GM19455 (cell line): ENCODE measurements around the gene COL9A3.

Experiments
- ATAC-seq: cut with Tn5 transposase; IDR thresholded peaks from one replicate; pipeline ENCODE4 v1.9.1; 2021; ENCODE audit not compliant: unreplicated experiment

Gene COL9A3

DNA sequence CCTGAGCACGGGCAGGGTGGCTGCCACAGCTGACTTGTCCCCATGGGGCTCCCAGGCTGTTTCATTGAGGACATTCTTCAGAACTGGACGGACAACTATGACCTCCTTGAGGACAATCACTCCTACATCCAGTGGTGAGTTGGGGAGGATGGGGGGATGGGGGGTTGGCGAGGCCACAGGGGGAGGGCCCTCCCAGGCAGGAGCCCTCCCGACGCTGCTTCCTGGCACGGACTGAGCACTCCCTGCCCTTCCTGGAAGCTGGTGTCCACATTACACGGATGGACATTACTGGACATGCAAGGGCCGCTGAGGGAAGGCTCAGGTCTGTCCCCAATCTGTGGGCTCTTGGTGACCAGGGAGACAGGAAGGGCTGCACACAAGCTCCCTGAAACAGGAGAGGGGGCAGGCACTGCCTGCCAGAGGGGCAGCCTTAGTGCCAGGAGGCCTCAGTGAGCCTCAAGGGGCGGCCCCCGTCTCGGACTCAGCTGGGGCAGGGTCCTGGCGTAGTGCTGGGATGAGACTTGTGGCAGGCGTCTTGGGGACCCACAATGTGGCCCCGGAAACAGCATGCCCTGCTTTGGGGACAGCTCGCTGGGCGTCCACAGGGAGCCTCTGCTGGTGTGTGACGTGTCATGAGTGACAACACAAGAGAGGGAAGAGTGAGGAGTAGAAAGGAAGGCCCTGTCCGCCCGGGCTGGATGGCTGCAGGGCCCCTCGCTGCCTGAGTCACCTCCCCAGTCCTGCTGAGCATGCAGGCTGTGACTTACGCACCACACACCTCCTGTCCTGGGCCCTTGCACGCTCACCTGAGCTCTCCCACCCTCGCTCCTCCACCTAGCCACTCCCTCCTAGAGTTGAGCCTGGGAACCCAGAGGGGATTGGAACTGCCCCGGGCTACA lies 7.1 kb upstream of the COL9A3 start:
- no peak for ATAC-seq

DNA sequence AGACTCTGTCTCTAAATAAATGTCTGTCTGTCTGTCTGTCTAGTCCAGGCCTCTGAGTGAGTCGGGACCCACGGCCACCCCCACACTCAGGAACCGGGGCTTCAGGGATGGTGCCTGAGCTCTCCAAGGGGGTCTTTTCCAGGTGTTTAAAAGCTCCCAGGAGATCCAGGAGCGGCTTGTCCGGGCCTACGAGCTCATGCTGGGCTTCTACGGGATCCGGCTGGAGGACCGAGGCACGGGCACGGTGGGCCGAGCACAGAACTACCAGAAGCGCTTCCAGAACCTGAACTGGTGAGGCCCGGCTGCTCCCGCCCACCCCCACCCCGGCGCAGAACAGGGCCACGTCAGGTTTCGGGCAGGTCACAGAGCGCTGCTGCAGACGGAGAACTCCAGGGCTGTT lies 5.5 kb upstream of the COL9A3 start:
- ATAC-seq = no peak

DNA sequence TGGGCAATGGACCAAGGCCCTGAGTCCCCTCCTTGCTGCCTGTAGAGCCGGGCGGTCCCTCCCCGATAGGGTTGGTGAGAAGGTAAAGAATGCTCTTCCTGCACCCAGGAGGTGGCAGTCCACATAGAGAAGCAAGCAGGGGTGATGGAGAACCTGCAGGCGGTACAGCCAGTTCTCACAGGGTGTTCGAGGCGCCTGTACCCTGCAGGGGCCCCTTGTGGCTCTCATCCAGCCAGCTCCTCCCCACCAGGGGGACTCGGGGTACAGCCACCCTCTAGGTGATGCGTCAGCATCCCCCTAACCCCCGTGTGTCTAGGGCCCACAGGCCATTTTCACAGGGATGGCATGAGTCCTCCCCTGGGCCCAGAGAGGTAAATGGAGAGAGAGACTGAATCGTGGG lies 5.1 kb upstream of the COL9A3 start:
- ATAC-seq = no peak

DNA sequence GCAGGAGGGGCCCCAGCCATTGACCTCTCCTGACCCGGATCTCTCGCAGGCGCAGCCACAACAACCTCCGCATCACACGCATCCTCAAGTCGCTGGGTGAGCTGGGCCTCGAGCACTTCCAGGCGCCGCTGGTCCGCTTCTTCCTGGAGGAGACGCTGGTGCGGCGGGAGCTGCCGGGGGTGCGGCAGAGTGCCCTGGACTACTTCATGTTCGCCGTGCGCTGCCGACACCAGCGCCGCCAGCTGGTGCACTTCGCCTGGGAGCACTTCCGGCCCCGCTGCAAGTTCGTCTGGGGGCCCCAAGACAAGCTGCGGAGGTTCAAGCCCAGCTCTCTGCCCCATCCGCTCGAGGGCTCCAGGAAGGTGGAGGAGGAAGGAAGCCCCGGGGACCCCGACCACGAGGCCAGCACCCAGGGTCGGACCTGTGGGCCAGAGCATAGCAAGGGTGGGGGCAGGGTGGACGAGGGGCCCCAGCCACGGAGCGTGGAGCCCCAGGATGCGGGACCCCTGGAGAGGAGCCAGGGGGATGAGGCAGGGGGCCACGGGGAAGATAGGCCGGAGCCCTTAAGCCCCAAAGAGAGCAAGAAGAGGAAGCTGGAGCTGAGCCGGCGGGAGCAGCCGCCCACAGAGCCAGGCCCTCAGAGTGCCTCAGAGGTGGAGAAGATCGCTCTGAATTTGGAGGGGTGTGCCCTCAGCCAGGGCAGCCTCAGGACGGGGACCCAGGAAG lies 4.5 kb upstream of the COL9A3 start:
- no peak for ATAC-seq

DNA sequence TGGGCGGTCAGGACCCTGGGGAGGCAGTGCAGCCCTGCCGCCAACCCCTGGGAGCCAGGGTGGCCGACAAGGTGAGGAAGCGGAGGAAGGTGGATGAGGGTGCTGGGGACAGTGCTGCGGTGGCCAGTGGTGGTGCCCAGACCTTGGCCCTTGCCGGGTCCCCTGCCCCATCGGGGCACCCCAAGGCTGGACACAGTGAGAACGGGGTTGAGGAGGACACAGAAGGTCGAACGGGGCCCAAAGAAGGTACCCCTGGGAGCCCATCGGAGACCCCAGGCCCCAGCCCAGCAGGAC lies 4.0 kb upstream of the COL9A3 start:
- ATAC-seq = no peak

DNA sequence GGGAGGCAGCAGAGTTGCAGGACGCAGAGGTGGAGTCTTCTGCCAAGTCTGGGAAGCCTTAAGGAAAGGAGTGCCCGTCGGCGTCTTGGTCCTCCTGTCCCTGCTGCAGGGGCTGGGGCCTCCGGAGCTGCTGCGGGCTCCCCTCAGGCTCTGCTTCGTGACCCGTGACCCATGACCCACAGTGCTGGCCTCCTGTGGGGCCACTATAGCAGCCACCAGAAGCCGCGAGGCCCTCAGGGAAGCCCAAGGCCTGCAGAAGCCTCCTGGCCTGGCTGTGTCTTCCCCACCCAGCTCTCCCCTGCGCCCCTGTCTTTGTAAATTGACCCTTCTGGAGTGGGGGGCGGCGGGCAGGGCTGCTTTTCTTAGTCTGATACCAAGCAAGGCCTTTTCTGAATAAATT lies 3.3 kb upstream of the COL9A3 start:
- no peak for ATAC-seq

DNA sequence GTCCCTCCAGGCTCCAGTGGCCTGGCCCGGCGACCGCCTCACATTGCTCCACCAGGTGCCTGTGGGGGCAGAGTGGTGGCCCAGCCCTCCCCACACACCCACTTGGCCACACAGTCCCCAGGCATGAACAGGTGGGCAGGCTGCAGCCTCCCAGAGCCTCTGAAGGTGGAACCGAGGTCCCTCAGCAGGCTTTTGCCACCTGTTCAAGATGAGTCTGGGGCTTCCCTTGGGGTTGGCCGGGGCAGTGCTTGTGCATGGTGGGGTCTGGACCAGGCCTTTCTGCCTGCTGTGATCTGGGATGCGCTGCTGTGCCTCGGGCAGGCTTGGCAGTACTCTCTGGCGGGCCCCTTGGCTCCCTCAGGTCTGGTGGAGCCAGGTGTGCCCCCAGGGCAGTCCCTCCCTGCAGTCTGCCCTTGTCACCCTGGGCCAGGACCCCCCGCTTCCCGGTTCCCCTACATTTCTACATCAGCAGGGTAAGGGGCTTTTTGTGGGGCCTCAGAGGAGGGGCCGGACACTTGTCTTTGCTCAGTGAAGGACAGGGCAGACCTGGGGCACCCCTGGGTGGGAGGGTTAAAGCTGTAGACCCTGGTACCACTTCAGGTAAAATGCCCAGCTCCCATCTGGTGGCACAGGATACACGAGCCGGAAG lies 2.7 kb upstream of the COL9A3 start:
- ATAC-seq = no peak

DNA sequence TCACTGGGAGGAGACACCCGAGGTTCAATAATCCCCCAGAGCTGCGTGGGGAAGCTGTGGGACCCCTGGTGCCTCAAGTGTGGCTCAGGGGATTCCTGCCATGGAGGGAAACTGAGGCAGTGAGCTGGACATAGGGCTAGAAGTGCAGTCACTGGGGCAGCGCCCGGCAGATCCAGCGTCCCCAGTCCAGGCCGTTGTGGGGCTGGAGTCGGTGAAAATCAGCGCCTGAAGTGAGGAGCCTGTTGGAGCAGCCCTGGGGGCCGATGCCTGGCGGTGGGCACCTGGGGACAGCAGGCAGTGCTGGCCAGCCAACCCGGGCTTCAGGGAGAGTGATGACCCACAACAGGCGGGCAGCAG lies 2.2 kb upstream of the COL9A3 start:
- no peak for ATAC-seq

DNA sequence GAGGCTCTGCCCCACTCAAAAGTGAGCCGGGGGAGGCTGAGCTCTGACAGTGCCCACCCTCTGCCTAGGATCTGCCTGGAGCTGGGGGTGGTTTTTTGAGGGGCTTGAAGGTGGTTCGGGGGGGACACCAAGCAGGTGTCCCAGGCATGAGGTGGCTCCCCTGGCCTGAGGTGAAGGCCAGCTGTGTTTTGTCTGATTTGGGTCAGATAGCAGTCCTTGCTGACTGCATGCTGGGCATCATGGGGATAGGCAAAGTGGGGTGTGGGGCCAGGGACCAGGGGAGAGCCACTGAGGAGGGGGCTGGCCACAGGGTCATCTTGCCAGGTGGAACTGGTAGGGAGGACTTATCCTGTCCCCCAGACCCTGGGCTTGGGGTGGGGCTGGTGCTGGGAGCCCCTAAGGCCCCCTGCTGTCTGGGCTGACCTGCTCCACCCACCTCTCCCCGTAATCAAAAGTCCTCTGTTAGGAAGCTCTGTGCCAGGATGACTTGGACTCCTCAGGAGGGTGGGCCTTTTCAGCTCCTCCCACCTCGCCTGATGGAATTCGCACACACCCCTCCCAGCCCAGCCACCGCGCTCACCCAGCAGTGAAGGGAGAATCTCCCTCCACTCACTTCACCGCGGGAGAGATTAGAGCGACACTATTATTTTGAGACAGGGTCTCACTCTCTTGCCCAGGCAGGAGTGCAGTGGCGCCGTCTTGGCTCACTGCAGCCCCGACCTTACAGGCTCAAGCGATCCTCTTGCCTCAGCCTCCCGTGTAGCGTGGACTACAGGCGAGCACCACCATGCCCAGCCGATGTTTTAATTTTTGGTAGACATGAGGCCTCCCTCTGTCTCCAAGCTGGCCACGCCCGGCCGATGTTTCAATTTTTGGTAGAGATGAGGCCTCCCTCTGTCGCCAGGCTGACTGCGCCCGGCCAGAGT lies 1.5 kb upstream of the COL9A3 start:
- ATAC-seq = no peak

DNA sequence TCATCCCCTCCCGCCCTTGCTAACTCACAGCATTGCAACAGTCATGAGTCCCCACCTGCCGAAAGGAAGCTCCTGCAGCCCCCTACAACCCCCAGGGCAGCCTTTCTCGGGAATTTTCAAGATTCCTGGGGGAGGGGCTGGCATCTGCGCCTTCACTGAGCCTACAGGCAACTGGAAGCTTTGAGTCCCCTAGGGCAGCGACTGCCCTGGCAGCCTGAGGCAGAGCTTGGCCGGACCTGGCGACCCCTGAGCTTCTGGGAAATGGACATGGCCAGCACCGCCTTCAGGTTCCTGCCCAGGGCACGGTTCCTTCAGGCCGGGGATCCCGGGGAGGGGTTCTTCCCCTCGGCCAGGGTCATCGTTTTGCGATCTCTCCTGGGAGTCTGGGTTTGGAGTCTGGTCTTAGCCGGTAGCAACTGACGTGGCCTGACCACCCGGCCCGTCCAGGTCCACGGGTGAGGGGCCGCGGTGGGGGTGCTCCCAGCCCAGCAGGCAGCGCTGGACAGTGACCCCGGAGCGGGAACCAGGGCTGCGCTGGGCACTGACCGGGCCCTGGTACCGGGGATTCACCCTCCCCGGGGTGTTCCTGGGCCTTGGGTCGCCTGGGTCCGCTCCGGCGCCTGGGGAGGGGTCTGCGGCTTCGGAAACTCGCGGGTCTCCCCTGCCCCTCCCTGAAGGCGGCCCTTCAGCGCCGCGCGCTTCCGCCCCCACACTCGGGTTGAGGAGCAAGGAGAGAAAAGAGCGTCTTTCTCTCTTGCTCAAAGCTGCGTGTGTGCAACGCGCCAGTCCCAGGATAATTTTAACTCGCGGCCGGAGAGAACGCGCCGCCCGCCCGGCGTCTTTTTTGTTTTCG lies 593 bp upstream of the COL9A3 start:
- no peak for ATAC-seq

DNA sequence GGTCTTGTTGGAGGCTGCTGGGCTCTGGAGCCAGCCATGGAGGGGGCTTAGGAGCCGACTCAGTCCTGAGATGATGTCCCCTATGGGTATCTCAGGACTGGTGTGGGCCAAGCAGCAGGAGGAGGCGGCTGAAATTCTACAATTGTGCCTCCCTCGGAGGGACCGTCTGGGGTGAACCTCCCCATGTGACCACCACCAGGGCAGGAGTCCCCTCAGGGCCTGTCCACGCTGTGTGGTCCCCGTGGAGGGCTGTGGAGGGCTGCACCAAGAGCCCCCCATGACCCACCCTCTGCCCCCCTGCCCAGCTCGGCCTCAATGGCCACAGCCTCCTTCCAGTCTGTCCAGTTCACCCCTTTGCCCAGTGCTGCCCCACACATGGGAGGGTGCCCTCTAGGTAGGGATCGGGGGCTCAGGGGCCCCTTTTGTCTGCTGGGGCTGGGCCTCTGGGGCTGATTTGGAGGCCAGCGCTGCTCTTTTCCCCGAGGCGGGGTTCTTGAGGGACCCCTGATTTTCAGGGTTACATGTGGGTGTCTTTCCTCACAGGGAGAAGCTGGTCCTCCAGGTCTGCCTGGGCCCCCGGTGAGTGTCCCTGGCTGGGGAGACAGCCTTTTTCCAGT lies 1.2 kb downstream of the COL9A3 start:
- ATAC-seq = no peak

DNA sequence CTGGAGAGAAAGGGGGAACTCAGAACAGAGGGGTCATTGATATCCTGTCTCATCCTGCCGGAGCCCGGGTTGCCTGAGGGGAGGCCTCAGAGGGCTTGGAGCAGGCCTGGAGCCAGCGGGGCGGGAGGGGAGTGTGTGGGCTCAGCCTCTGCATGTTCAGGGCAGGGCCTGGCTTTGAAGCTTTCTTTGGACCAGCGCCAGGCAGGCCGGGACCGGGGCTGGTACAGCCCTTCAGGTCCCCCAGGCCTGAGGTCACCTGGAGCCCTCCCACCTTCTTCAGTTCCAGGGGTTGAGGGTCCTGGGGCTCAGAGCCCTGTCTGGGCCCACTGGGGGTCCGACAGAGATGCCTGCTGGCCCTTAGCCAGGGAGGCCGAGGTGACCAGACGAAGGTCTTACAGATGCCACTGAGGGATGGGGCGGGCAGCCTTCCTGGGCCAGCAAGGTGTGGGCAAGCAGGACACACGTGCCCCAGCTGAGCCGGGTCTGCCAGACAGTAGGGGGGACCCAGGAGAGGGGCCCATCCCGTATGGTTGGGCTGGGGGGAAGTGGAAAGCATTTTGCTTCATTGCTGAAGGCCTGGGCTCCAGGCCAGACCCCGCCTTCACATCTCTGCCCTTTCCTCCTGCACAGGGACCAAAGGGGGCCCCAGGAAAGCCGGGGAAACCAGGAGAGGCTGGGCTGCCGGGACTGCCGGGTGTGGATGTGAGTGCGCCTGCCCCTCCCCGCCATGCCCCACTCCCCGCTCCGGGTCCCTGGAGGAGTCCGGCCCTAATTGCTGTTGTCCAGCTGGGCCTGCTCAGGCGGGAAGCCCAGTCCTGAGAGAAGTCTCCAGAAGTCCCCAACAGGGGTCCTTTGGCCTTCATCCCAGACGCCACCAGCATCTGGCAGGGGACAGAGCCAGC lies 2.0 kb downstream of the COL9A3 start:
- no peak for ATAC-seq

DNA sequence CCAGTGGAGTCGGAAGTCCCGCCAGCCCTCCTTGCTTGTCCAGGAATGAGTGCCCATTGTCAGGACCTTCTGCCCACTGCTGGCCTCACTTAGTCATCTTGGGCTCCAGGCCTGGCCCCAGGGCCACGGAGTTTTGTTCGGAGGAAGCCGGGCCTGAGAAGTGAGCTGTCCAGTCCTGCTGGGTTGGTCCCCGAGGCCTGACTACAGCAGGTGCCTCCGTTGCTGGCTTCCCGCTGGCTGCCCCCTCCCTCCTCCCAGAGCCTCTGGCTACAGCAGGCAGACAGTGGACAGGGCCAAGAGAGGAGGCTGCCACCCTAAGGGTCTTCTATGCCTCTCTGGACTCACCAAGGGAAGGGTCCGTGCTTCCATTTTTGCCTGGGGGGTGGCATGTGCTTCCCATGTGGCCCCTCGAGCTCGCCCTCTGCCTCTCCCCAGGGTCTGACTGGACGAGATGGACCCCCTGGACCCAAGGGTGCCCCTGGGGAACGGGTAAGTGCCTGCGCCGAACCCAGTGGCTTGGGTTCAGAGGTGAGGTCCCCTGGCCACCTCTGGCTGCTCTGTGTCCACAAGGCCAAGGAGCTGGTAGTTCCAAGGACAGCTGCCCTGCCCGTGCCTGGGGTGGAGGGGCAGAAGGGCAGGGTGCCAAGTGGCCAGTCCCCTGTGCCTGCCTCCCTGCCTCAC lies 2.8 kb downstream of the COL9A3 start:
- ATAC-seq = no peak

DNA sequence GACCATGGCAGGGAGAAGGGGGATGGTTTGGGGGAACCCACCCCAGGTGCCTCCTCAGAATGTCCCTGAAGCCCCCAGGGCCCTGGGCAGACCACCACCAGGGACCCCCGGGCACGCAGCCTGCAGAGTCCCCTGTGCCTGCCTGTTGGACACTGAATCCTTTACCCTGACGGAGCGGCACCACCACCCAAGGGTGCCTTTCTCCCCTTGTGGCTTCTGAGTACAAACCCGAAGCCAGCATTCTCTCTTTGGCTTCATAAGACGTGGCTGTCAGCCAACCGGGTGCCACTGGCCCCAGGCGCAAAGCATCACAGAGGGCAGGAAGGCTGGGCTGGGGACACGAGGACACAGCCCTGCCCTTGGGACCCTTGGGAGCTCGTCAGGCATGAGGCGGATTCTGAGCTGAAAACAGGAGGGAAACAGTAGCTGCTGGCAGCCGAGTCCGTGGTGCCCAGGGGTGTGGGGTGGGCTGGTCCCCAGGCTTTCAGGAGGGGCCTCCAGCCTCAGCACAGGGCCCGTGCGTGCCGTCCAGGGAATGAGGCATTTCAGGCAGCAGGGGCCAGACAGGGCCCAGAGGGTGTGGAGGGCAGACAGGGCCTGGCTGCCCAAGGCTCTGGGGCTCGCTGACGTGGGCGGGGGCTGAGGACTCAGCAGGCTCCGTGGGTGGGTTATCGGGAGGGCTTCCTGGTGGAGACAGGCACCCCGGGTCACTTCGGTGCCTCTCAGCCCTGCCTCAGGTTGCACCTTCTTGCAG lies 3.5 kb downstream of the COL9A3 start:
- no peak for ATAC-seq

DNA sequence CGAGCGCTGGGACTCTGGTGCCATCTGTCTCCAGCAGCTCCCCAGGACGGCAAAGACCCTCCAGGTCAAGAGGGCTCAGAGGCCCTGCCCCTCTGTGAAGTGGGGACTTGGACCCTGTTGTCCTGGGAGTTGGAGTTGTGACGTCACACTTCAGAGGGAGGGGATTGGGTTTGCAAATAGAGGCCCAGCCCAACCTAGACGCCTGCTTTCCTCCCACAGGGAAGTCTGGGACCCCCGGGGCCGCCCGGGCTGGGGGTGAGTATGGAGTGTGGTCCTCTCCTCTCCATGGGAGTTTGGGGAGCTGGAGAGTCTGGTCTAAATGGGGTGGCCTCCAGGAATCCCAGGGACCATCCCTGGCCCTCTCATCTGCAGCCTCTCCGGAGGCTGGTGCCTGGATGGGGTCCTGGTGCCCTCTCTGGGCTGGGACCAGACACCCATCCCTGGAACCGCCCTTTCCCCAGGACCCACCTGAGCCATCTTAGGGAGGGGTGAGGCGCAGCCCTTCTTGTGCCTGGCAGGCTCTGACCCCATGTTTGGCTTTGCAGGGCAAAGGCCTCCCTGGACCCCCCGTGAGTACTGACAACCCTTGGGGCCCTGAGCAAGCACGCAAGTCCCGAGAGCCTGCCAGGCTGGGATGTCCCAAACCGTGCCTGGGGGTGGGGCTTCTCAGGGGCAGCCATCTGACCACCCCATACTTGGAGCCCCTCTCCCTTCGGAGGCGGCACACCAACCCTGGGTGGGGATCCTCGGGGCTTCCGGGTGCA lies 4.3 kb downstream of the COL9A3 start:
- ATAC-seq = no peak

DNA sequence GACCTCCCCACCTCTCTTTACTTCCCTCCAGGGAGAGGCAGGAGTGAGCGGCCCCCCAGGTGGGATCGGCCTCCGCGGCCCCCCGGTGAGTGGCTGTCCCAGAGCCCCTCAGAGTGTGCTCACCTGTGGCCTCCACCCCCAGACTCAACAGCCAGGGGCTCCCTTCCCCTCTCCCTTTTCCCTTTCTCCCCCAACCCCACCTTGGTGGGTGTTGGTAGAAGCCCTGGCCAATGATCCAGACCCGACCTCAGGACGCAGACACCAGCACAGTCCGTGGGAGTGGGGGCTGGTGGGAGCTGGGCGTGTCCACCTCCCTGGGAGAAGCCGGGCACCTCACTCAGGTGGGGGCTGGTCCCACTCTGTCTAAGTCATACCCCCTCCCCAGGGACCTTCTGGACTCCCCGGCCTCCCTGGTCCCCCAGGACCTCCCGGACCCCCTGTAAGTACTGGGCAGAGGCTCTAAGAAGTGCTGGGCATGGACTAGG lies 4.9 kb downstream of the COL9A3 start:
- no peak for ATAC-seq
